Stomach smooth muscle (tissue), 2 donors: Measurements from ENCODE around the gene RAB23.
A peak's percentile ranks its signal among the peaks of the same experiment; 100 is the strongest.

Source experiments
- H3K27ac ChIP-seq: one replicate; pipeline ENCODE4 v1.7.0; 2013; ENCODE audit warnings: mild to moderate bottlenecking, low read length, inconsistent platforms
- H3K27me3 ChIP-seq, 2 donors: one replicate each; pipeline ENCODE4 v1.7.0; 2013; ENCODE audit warnings: low read length in 2 of 2; ENCODE audit not compliant: insufficient read depth in 2 of 2, control insufficient read depth in 1 of 2
- H3K36me3 ChIP-seq, 2 donors: one replicate each; pipeline ENCODE4 v1.7.0; 2013; ENCODE audit warnings: low read length in 2 of 2; ENCODE audit not compliant: control insufficient read depth in 2 of 2, insufficient read depth in 2 of 2
- H3K4me1 ChIP-seq: one replicate; pipeline ENCODE4 v1.7.0; 2013; ENCODE audit warnings: low read length; ENCODE audit not compliant: control insufficient read depth, insufficient read depth
- H3K4me3 ChIP-seq, 2 donors: one replicate each; pipeline ENCODE4 v1.7.0; 2013; ENCODE audit warnings: low read length in 2 of 2
- H3K9ac ChIP-seq, 2 donors: one replicate each; pipeline ENCODE4 v1.7.0; 2013; ENCODE audit warnings: low read length in 2 of 2, mild to moderate bottlenecking in 1 of 2
- H3K9me3 ChIP-seq, 2 donors: one replicate each; pipeline ENCODE4 v1.7.0; 2013; ENCODE audit warnings: low read length in 2 of 2; ENCODE audit not compliant: control insufficient read depth in 2 of 2
- donor health status: healthy.
- donor health status: Pancreatic carcinoma.

Gene RAB23

GRCh38 chr6:57221936-57222742 is at the start of gene RAB23:
RAB23 (minus strand) TSS chr6:57222307; CDS start chr6:57210380, 11,927 bp downstream.
- Histone ChIP-seq H3K9ac (peak within 1 kb of the TSS; percentile 90 to 96), H3K4me3 (peak within 1 kb of the TSS; percentile 88 to 96), H3K27ac (peak within 1 kb of the TSS; percentile 88), H3K27me3 (no peaks in the 10 kb centered on the region), H3K36me3 (no peaks in the 10 kb centered on the region), H3K9me3 (no peaks in the 10 kb centered on the region), H3K4me1 (no peaks in the 10 kb centered on the region)

DNA sequence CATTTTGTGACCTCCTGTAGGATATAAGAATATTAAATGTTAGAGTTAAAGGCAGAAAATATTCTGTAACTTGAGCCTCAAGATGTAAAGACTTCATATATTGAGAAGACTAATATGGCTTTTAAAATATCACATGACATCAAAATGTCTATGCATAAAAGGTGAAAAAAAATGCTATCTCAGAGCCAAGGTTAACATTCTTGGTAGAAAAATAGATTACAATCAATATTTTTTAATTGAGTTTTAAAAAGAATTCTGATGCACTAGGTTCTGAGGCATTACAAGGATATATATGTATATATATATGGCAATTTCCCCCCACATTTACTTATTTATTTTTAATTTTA is 46.2 kb upstream of the RAB23 start:
- no peaks in the 10 kb centered on the region for H3K27me3 ChIP-seq
- peak overlapping the region; percentile 46 for H3K27ac ChIP-seq
- no peaks in the 10 kb centered on the region for H3K36me3 ChIP-seq
- H3K4me1 ChIP-seq = peaks cover 11% of the 10 kb centered on the region
- no peaks in the 10 kb centered on the region for H3K9me3 ChIP-seq
- H3K4me3 ChIP-seq = no peak overlapping the region
- no peak overlapping the region for H3K9ac ChIP-seq

GRCh38 chr6:57267586-57268293 is 45.6 kb upstream of the RAB23 start:
- Histone ChIP-seq H3K9me3 (no peaks in the 10 kb centered on the region), H3K9ac (no peak overlapping the region), H3K27ac (peak overlapping the region; percentile 46), H3K4me3 (no peak overlapping the region), H3K36me3 (no peaks in the 10 kb centered on the region), H3K4me1 (peaks cover 15% of the 10 kb centered on the region), H3K27me3 (no peaks in the 10 kb centered on the region)

- Histone ChIP-seq H3K4me3 (peak overlapping the region in 1 of 2 donors; percentile 47), H3K9me3 (no peaks in the 10 kb centered on the region), H3K27ac (peak overlapping the region; percentile 50), H3K27me3 (no peaks in the 10 kb centered on the region), H3K4me1 (peaks cover 29% of the 10 kb centered on the region), H3K9ac (peak overlapping the region in 1 of 2 donors; percentile 42), H3K36me3 (no peaks in the 10 kb centered on the region)
Observed at GRCh38 chr6:57265755-57266221, 43.7 kb upstream of the RAB23 start.

DNA sequence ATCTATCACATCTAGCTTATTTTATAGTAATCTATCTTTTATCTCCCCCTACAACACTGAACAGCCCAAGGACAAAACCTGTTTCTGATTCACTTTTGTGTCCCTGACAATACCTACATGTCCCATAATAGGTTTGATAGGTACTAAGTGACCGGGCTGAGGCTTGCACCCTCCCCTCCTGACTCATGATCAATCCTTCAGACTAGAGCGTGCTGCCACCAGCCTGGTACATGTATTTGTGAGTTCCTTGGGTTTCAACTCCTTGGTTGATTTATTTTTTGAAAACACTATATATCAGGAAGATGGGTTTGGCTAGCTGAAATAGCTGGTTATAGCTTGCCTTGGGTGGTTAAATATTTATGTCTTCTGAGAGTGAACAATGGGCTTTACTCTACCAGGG is 41.6 kb upstream of the RAB23 start:
- no peaks in the 10 kb centered on the region for H3K9me3 ChIP-seq
- H3K36me3 ChIP-seq = no peaks in the 10 kb centered on the region
- peak overlapping the region; percentile 98 for H3K27ac ChIP-seq
- H3K4me3 ChIP-seq = no peak overlapping the region
- no peaks in the 10 kb centered on the region for H3K27me3 ChIP-seq
- peak overlapping the region; percentile 48 to 55 for H3K9ac ChIP-seq
- peaks cover 36% of the 10 kb centered on the region for H3K4me1 ChIP-seq

DNA sequence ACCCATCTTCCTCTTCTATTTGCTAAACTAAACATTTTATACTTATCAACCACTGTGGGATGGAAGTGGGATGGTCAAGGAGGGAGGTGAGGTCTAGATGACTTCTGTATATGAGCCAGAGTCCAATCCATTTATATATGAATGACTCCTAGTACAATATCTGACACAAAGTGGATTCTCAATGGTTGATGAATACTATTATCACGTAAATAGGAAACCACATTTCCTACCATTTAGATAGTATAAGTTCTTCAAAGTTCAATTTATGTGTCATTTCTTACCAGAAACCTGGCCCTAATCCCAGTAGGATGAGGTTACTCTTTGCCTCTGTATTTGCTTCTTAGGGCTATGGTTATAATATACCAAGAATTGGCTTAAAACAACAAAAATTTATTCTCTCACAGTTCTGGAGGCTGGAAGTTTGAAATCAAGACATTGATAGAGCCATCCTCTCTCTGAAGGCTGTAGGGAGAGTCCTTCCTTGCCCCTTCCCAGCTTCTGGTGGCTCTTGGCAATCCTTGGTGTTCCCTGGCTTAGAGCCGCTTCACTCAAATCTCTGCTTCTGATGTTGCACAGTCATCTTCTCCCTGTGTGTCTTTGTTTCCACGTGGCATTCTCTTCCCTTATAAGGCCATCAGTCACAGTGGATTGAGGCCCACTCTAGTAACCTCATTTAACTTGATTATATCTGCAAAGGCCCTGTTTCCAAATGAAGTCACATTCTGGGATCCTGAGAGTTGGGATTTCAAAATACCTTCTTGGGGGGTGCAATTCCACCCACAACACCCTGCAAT is 41.0 kb upstream of the RAB23 start:
- no peaks in the 10 kb centered on the region for H3K9me3 ChIP-seq
- H3K9ac ChIP-seq = peak overlapping the region; percentile 48 to 55
- no peaks in the 10 kb centered on the region for H3K27me3 ChIP-seq
- no peaks in the 10 kb centered on the region for H3K36me3 ChIP-seq
- H3K27ac ChIP-seq = peak overlapping the region; percentile 98
- peaks cover 38% of the 10 kb centered on the region for H3K4me1 ChIP-seq
- peak overlapping the region in 1 of 2 donors; percentile 36 for H3K4me3 ChIP-seq

- H3K9ac ChIP-seq = peak overlapping the region; percentile 44 to 52
Observed at GRCh38 chr6:57262488-57262887, 40.4 kb upstream of the RAB23 start.

GRCh38 chr6:57261926-57262325 is 39.8 kb upstream of the RAB23 start:
- Histone ChIP-seq H3K4me1 (peaks cover 41% of the 10 kb centered on the region), H3K9me3 (no peaks in the 10 kb centered on the region), H3K27me3 (no peaks in the 10 kb centered on the region), H3K9ac (peak overlapping the region; percentile 44 to 52), H3K4me3 (no peak overlapping the region), H3K27ac (peak overlapping the region; percentile 98), H3K36me3 (no peaks in the 10 kb centered on the region)

More at GRCh38 chr6:57262488-57262887, 40.4 kb upstream of the RAB23 start:
- H3K9me3 ChIP-seq = no peaks in the 10 kb centered on the region
- H3K27me3 ChIP-seq = no peaks in the 10 kb centered on the region
- H3K4me3 ChIP-seq = peak overlapping the region in 1 of 2 donors; percentile 36
- no peaks in the 10 kb centered on the region for H3K36me3 ChIP-seq
- peak overlapping the region; percentile 98 for H3K27ac ChIP-seq
- H3K4me1 ChIP-seq = peaks cover 39% of the 10 kb centered on the region

DNA sequence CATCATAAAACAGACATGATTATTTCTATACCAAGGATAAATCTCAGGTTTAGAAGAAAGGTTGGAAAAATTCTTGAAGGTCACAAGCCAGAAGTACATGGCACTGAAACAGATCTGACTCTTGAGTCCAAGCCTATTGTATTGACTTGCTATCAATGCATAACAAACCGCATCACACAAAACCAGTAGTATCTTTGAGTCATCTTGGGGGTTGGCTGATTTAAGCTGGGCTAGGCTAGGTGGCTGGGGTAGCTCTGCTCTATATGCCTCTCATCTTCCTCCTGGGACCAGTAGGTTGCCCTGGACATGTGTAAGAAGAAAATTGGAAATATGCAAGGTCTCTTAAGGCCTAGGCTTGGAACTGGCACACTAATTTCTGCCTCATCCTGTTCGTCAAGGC is 37.0 kb upstream of the RAB23 start:
- H3K9ac ChIP-seq = peak overlapping the region in 1 of 2 donors; percentile 53
- no peaks in the 10 kb centered on the region for H3K9me3 ChIP-seq
- no peak overlapping the region for H3K4me3 ChIP-seq
- H3K4me1 ChIP-seq = peaks cover 47% of the 10 kb centered on the region
- H3K27ac ChIP-seq = peak overlapping the region; percentile 98
- no peaks in the 10 kb centered on the region for H3K27me3 ChIP-seq
- H3K36me3 ChIP-seq = no peaks in the 10 kb centered on the region

GRCh38 chr6:57257911-57258541 is 35.9 kb upstream of the RAB23 start:
- Histone ChIP-seq H3K27ac (peak overlapping the region; percentile 98), H3K4me1 (peaks cover 49% of the 10 kb centered on the region), H3K36me3 (no peaks in the 10 kb centered on the region), H3K4me3 (peak overlapping the region; percentile 45 to 60), H3K9ac (peak overlapping the region; percentile 64 to 86), H3K27me3 (no peaks in the 10 kb centered on the region), H3K9me3 (no peaks in the 10 kb centered on the region)
